SU-DHL-6 (cell line): ENCODE results near the gene RBX1.

Experiments
- EZH2phosphoT487 ChIP-seq: fragments of 200-600 bp; sonication (generic), shearing (Covaris generic); conservative IDR thresholded peaks from 2 replicates; pipeline ENCODE4 v1.6.1; 2018; ENCODE audit warnings: mild to moderate bottlenecking, antibody characterized with exemption, low read length, moderate library complexity, mixed read lengths
- TF ChIP-seq, protein P1 (sequence below): fragments of 200-600 bp; sonication (generic); IDR thresholded peaks from one replicate; pipeline ENCODE4 v1.5.1; 2017; ENCODE audit warnings: antibody characterized with exemption, mild to moderate bottlenecking, low read length, moderate library complexity; ENCODE audit not compliant: insufficient read depth, poor library complexity, severe bottlenecking

DNA sequence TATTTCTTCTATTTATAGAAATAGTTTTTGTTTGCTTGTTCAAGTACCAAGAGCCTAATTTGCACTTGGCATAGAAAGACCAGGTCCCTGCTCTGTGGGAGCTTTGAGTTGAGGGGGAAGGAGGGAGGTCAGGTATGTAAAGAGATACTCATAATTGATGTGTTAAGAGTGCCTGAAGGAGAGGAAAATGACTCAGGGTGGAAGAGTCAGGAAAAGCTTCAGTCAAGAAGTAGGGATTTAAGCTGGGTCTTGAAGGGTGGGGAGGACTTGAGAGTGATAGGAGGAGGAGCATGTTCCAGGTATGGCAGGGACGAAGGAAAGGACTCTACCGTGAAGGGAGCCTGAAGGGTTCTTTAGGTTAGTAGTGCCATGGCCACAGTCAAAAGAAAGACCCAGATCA lies 9.0 kb downstream of the RBX1 start:
- TF ChIP-seq, protein P1, sequence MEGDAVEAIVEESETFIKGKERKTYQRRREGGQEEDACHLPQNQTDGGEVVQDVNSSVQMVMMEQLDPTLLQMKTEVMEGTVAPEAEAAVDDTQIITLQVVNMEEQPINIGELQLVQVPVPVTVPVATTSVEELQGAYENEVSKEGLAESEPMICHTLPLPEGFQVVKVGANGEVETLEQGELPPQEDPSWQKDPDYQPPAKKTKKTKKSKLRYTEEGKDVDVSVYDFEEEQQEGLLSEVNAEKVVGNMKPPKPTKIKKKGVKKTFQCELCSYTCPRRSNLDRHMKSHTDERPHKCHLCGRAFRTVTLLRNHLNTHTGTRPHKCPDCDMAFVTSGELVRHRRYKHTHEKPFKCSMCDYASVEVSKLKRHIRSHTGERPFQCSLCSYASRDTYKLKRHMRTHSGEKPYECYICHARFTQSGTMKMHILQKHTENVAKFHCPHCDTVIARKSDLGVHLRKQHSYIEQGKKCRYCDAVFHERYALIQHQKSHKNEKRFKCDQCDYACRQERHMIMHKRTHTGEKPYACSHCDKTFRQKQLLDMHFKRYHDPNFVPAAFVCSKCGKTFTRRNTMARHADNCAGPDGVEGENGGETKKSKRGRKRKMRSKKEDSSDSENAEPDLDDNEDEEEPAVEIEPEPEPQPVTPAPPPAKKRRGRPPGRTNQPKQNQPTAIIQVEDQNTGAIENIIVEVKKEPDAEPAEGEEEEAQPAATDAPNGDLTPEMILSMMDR, result no peak
- no peak for TF ChIP-seq EZH2phosphoT487
